ENCODE results near the gene ST3GAL4.

- no peak for TF ChIP-seq CTCF (conservative IDR thresholded peaks at IDR 0.05; ENCODE audit: low read length)
- TF ChIP-seq EZH2phosphoT487 (IDR thresholded peaks at IDR 0.05; ENCODE audit: borderline replicate concordance, low read depth, low read length): no peak
These were observed 28.0 kb upstream of the ST3GAL4 start for GRCh38 chr11:126327281-126328000.

Measured in OCI-LY7 (cell line).